Measurements from ENCODE around the gene KLRK1.

GRCh38 chr12:10405294-10405693 lies 15.5 kb upstream of the KLRK1 start:
- TF ChIP-seq, protein P1, sequence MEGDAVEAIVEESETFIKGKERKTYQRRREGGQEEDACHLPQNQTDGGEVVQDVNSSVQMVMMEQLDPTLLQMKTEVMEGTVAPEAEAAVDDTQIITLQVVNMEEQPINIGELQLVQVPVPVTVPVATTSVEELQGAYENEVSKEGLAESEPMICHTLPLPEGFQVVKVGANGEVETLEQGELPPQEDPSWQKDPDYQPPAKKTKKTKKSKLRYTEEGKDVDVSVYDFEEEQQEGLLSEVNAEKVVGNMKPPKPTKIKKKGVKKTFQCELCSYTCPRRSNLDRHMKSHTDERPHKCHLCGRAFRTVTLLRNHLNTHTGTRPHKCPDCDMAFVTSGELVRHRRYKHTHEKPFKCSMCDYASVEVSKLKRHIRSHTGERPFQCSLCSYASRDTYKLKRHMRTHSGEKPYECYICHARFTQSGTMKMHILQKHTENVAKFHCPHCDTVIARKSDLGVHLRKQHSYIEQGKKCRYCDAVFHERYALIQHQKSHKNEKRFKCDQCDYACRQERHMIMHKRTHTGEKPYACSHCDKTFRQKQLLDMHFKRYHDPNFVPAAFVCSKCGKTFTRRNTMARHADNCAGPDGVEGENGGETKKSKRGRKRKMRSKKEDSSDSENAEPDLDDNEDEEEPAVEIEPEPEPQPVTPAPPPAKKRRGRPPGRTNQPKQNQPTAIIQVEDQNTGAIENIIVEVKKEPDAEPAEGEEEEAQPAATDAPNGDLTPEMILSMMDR (IDR thresholded peaks at IDR 0.05; ENCODE audit: low read length), result no peak
- no peak for TF ChIP-seq EZH2 (optimal IDR thresholded peaks at IDR 0.05; ENCODE audit: low read depth, low read length)

Measured in MM.1S (cell line).